A549 treated with RU486 at 1 μM for 4 hours (cell line): ENCODE measurements around the gene TELO2. TPM values are rescaled to one million over a fixed set of nuclear protein-coding genes. Genes with fewer than 3 reads are reported as not detected.

Source experiments
- total RNA-seq: library from RNA; stranded (reverse); fragments of 200-300 nt; extraction: Qiagen RNA extraction; gene quantifications from 5 replicates; pipeline ENCODE4 v1.2.3, GENCODE V29; 2022; ENCODE audit warnings: low read depth

TELO2 gene
- 26.4 to 46.2 TPM (median 38.6 TPM) in 5 replicates for total RNA-seq

GRCh38 chr16:1492923-1493745 is at the start of gene TELO2:
TSS of gene TELO2 (plus strand) at chr16:1493360. CDS start at chr16:1494282, 922 bp downstream.

GRCh38 chr16:1443980-1444729 is 49.0 kb upstream of the TELO2 start, which contains the start of gene CCDC154:
TSS of gene CCDC154 (minus strand) at chr16:1444556. CDS start at chr16:1444322, 234 bp downstream.

GRCh38 chr16:1474796-1475551 is 18.2 kb upstream of the TELO2 start, which contains the start of gene CLCN7:
TSS of gene CLCN7 (minus strand) at chr16:1475028. CDS start at chr16:1474974, 54 bp downstream.

GRCh38 chr16:1488619-1489018 is 4.5 kb upstream of the TELO2 start, which contains the start of gene PTX4:
TSS of gene PTX4 (minus strand) at chr16:1488944. CDS start at chr16:1488909, 35 bp downstream.

GRCh38 chr16:1533443-1533951 is 40.3 kb downstream of the TELO2 start, which contains the start of gene TMEM204:
TSS of gene TMEM204 (plus strand) at chr16:1533666. CDS start at chr16:1534276, 610 bp downstream.

Other genes starting within 250 kb of the TELO2 start
- not detected in 5 replicates for gene TPSD1, start 237.3 kb upstream of the TELO2 start, total RNA-seq
- 162 to 245 TPM (median 176 TPM) in 5 replicates for gene UBE2I, start 183.7 kb upstream of the TELO2 start, total RNA-seq
- 0.90 to 1.2 TPM (median 0.99 TPM) in 5 replicates for gene BAIAP3, start 159.7 kb upstream of the TELO2 start, total RNA-seq
- 56.5 to 98.9 TPM (median 94.1 TPM) in 5 replicates for gene TSR3, start 141.5 kb upstream of the TELO2 start, total RNA-seq
- 22.0 to 35.1 TPM (median 34.2 TPM) in 5 replicates for gene GNPTG, start 141.4 kb upstream of the TELO2 start, total RNA-seq
- gene UNKL, start 78.7 kb upstream of the TELO2 start, total RNA-seq, result 23.4 to 44.3 TPM (median 41.7 TPM) in 5 replicates
- 30.1 to 39.9 TPM (median 36.1 TPM) in 5 replicates for gene UQCC4, start 72.6 kb upstream of the TELO2 start, total RNA-seq
- not detected in 5 replicates for gene PERCC1, start 62.3 kb upstream of the TELO2 start, total RNA-seq
- 0.13 to 0.49 TPM (median 0.41 TPM) in 5 replicates for gene CCDC154, start 48.8 kb upstream of the TELO2 start, total RNA-seq
- gene CLCN7, start 18.3 kb upstream of the TELO2 start, total RNA-seq, result 54.7 to 83.5 TPM (median 74.9 TPM) in 5 replicates
- gene PTX4, start 4.4 kb upstream of the TELO2 start, total RNA-seq, result not detected in 5 replicates
- gene TMEM204, start 40.3 kb downstream of the TELO2 start, total RNA-seq, result not detected in 5 replicates
- gene IFT140, start 118.7 kb downstream of the TELO2 start, total RNA-seq, result 7.3 to 9.4 TPM (median 8.9 TPM) in 5 replicates
- 12.1 to 16.1 TPM (median 14.5 TPM) in 5 replicates for gene CRAMP1, start 119.0 kb downstream of the TELO2 start, total RNA-seq
- 161 to 209 TPM (median 164 TPM) in 5 replicates for gene JPT2, start 184.9 kb downstream of the TELO2 start, total RNA-seq
- gene MAPK8IP3, start 212.8 kb downstream of the TELO2 start, total RNA-seq, result 33.5 to 60.3 TPM (median 44.8 TPM) in 5 replicates